ENCODE measurements around the gene BCL3. TPM values are rescaled to one million over a fixed set of nuclear protein-coding genes. Genes with fewer than 3 reads are reported as not detected.

The BCL3 gene
- total and polyA plus RNA-seq, 7 experiments from 2014 or later: 3.3 to 107 (median 15.0) TPM

DNA sequence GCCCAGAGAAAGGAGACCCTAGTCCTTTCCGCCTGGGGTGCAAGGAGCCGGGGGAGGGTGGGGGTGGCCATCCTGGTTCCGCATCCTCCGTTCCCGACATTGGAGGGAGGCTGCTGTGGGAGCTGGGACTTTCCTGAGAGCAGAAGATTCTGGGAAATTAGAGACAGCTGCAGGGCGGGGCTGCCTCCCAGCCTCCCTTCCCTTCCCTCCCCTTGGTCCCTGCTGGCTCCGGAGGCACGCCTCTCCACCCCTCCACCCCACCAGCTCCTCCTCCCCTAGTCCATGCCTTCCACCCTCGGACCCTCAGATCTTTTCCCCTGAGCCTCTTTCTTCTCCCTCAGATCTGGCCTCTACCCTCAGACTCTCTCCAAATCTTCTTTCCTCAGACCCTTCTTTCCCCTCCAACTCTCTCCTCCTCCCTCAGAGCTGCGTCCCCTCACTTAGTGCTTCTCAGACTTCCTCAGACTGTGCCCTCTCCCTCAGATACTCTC lies 3.1 kb upstream of the BCL3 start:
- H3K9me3 Mint-ChIP-seq: no peaks in the 10 kb centered on the region
- H3K4me1 Mint-ChIP-seq: peaks cover 23 to 47% (median 41%) of the 10 kb centered on the region in 7 donors
- Histone ChIP-seq H3K36me3 (ENCODE audit: control insufficient read depth in 2 of 3, insufficient read depth in 3 of 3, low read length in 3 of 3) (no peaks in the 10 kb centered on the region), H3K27ac (ENCODE audit: low read depth, low read length) (peak overlapping the region; percentile 97), H3K9me3 (ENCODE audit: control insufficient read depth in 2 of 3, low read length in 3 of 3) (no peaks in the 10 kb centered on the region), H3K4me3 (ENCODE audit: low read length) (no peak overlapping the region), H3K4me1 (ENCODE audit: control insufficient read depth in 2 of 2, insufficient read depth in 2 of 2, low read length in 2 of 2) (peaks cover 7 to 16% of the 10 kb centered on the region in 2 donors), H3K27me3 (ENCODE audit: control insufficient read depth in 2 of 2, insufficient read depth in 2 of 2, low read length in 2 of 2) (no peaks in the 10 kb centered on the region)
- peaks cover 0 to 18% (median 0%) of the 10 kb centered on the region in 5 donors for H3K36me3 Mint-ChIP-seq
- intact Hi-C loops (cut with micrococcal nuclease): loop anchor here in 1 of 2 donors (5.0 kb wide), 2 partner anchors 347 to 732 kb away; partner anchors contain the start of gene PPP1R37
- DNase-seq (no peak), ATAC-seq (no peak)
- peaks cover 0 to 3% (median 0%) of the 10 kb centered on the region in 5 donors for H3K27me3 Mint-ChIP-seq
- CTCF ChIA-PET: interaction anchor here (0.8 kb wide), 1 partner anchor 24 kb away, joined by 3 read pairs; no protein-coding TSS in a partner anchor
- H3K27ac Mint-ChIP-seq: peak overlapping the region; percentile 76 to 95 (median 89)
- POLR2A ChIA-PET: interaction anchor here (1.4 kb wide), 1 partner anchor 8 kb away, joined by 3 read pairs; no protein-coding TSS in a partner anchor
- H3K4me3 Mint-ChIP-seq: peak overlapping the region in 7 of 10 donors; percentile 9 to 95 (median 50)

DNA sequence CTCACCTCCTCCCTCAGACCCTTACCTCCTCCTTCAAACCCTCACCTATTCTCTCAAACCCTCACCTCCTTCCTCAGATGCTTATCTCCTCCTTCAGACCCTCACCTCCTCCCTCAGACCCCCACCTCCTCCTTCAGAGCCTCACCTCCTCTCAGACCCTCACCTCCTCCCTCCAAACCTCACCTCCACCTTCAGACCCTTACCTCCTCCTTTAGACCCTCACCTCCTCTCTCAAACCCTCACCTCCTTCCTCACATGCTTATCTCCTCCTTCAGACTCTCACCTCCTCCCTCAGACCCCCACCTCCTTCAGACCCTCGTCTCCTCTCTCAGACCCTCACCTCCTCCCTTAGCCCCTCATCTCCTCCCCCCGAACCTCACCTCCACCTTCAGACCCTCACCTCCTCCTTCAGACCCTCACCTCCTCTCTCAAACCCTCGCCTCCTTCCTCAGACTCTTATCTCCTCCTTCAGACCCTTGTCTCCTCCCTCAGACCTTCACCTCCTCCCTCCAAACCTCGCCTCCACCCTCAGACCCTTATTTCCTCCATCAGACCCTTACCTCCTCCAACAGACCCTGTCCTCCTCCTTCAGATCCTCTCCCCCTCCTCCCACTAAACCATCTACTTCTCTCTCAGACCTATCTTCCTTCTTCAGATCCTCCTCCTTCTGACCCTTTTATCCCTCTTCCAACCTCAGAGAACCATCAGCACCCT lies 2.5 kb upstream of the BCL3 start:
- peak overlapping the region; percentile 33 to 95 (median 70) for H3K4me3 Mint-ChIP-seq
- H3K27me3 ChIP-seq (ENCODE audit: control insufficient read depth in 2 of 2, insufficient read depth in 2 of 2, low read length in 2 of 2): no peaks in the 10 kb centered on the region
- H3K4me3 ChIP-seq (ENCODE audit: low read length): no peak overlapping the region
- ChIA-PET POLR2A (interaction anchor here (1.4 kb wide), 1 partner anchor 7 kb away, joined by 3 read pairs; no protein-coding TSS in a partner anchor), CTCF (no interaction called here)
- peaks cover 14 to 22% of the 10 kb centered on the region in 2 donors for H3K4me1 ChIP-seq (ENCODE audit: control insufficient read depth in 2 of 2, insufficient read depth in 2 of 2, low read length in 2 of 2)
- peaks cover 0 to 3% (median 0%) of the 10 kb centered on the region in 5 donors for H3K27me3 Mint-ChIP-seq
- H3K9me3 Mint-ChIP-seq: no peaks in the 10 kb centered on the region
- H3K9me3 ChIP-seq (ENCODE audit: control insufficient read depth in 2 of 3, low read length in 3 of 3): no peaks in the 10 kb centered on the region
- peaks cover 29 to 53% (median 47%) of the 10 kb centered on the region in 7 donors for H3K4me1 Mint-ChIP-seq
- intact Hi-C loops (cut with micrococcal nuclease): loop anchor here in 1 of 2 donors (5.0 kb wide), 2 partner anchors 346 to 731 kb away; partner anchors contain the start of gene PPP1R37
- H3K27ac ChIP-seq (ENCODE audit: low read depth, low read length): peak overlapping the region; percentile 97
- ATAC-seq: no peak
- H3K27ac Mint-ChIP-seq: peak overlapping the region; percentile 87 to 95 (median 93)
- no peak for DNase-seq
- H3K36me3 Mint-ChIP-seq: peaks cover 0 to 24% (median 0%) of the 10 kb centered on the region in 5 donors
- H3K36me3 ChIP-seq (ENCODE audit: control insufficient read depth in 2 of 3, insufficient read depth in 3 of 3, low read length in 3 of 3): no peaks in the 10 kb centered on the region

DNA sequence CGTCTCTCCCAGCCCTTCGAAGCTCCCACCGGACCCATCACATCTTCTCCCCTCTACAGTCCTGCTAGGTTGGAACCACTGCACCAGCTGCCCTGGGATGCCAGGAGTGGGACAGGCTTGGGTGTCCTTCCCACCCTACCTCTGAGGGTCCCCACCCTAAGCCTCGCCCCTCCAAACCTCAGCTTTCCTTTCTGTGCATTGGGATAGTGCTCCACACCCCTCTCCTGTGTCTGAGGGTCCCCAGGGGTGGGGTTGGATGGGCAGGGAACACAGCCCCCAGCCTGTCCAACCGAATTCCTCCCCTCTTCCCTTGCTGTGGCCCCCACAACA lies 1.9 kb upstream of the BCL3 start:
- Mint-ChIP-seq H3K4me1 (peaks cover 30 to 54% (median 49%) of the 10 kb centered on the region in 7 donors), H3K36me3 (peaks cover 0 to 30% (median 0%) of the 10 kb centered on the region in 5 donors), H3K27me3 (peaks cover 0 to 3% (median 0%) of the 10 kb centered on the region in 5 donors), H3K9me3 (no peaks in the 10 kb centered on the region), H3K27ac (peak overlapping the region; percentile 87 to 95 (median 93)), H3K4me3 (peak overlapping the region; percentile 33 to 95 (median 91))
- ChIA-PET POLR2A (no interaction called here), CTCF (no interaction called here)
- H3K27ac ChIP-seq (ENCODE audit: low read depth, low read length): peak overlapping the region; percentile 97
- H3K9me3 ChIP-seq (ENCODE audit: control insufficient read depth in 2 of 3, low read length in 3 of 3): no peaks in the 10 kb centered on the region
- intact Hi-C loops (cut with micrococcal nuclease): loop anchor here in 1 of 2 donors (5.0 kb wide), 2 partner anchors 346 to 731 kb away; partner anchors contain the start of gene PPP1R37
- DNase-seq (no peak), ATAC-seq (no peak)
- H3K4me3 ChIP-seq (ENCODE audit: low read length): no peak overlapping the region
- no peaks in the 10 kb centered on the region for H3K27me3 ChIP-seq (ENCODE audit: control insufficient read depth in 2 of 2, insufficient read depth in 2 of 2, low read length in 2 of 2)
- H3K36me3 ChIP-seq (ENCODE audit: control insufficient read depth in 2 of 3, insufficient read depth in 3 of 3, low read length in 3 of 3): no peaks in the 10 kb centered on the region
- peaks cover 18 to 27% of the 10 kb centered on the region in 2 donors for H3K4me1 ChIP-seq (ENCODE audit: control insufficient read depth in 2 of 2, insufficient read depth in 2 of 2, low read length in 2 of 2)

DNA sequence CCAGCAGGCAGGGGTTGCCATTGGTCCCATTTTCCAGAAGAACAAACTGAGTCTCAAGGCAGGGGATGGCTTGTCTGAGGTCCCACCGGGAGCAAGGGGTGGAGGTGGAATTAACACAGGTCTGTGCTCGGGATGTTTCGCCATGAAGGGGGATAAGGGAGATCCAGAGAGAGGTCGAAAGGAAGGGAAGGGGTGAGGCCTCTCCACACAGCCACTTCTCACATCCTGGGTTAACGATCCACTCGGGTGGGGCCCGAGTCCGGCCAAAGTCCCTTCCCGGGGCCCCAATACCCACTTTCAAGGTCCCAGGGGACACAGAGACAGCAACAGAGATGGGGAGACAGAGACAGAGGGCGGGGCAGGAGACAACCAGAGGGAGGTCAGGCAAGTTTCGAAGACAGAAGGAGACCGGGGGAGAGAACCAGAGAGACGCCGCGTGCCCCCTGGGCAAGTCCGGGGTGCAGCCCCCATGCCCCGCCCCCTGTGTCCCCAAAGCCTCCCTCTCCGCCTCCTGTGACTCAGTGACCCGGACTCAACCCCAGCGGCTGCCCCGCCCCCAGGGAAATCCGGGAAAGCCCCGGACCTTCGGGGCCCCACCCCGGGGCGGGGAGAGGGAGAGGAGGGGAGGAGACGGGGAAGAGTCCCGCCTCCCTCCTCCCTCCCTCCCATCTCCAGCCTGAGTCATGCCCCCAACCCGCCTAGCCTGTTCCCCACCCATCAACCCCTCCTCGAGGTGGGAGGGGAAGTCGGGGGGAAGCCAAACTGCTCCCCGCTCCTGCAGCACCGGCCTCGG lies 1.4 kb upstream of the BCL3 start:
- H3K9me3 ChIP-seq (ENCODE audit: control insufficient read depth in 2 of 3, low read length in 3 of 3): no peaks in the 10 kb centered on the region
- POLR2A ChIA-PET: no interaction called here
- H3K36me3 Mint-ChIP-seq: peaks cover 0 to 33% (median 0%) of the 10 kb centered on the region in 5 donors
- intact Hi-C loops (cut with micrococcal nuclease): loop anchor here (1.0 to 5.0 kb wide), 7 partner anchors 23 to 730 kb away; partner anchors contain the start of genes BLOC1S3 (in 1 of the 2), PPP1R37 (in 1 of the 2) and TRAPPC6A (in 1 of the 2)
- H3K27ac Mint-ChIP-seq: peak overlapping the region; percentile 87 to 99 (median 94)
- DNase-seq (peak; percentile 51 to 97 (median 61)), ATAC-seq (peak; percentile 83)
- no peaks in the 10 kb centered on the region for H3K9me3 Mint-ChIP-seq
- peaks cover 0 to 3% (median 0%) of the 10 kb centered on the region in 5 donors for H3K27me3 Mint-ChIP-seq
- peak overlapping the region; percentile 97 for H3K27ac ChIP-seq (ENCODE audit: low read depth, low read length)
- H3K4me1 ChIP-seq (ENCODE audit: control insufficient read depth in 2 of 2, insufficient read depth in 2 of 2, low read length in 2 of 2): peaks cover 23 to 33% of the 10 kb centered on the region in 2 donors
- H3K4me3 Mint-ChIP-seq: peak overlapping the region; percentile 90 to 99 (median 92)
- no peaks in the 10 kb centered on the region for H3K27me3 ChIP-seq (ENCODE audit: control insufficient read depth in 2 of 2, insufficient read depth in 2 of 2, low read length in 2 of 2)
- peak overlapping the region; percentile 91 for H3K4me3 ChIP-seq (ENCODE audit: low read length)
- no peaks in the 10 kb centered on the region for H3K36me3 ChIP-seq (ENCODE audit: control insufficient read depth in 2 of 3, insufficient read depth in 3 of 3, low read length in 3 of 3)
- H3K4me1 Mint-ChIP-seq: peaks cover 35 to 56% (median 55%) of the 10 kb centered on the region in 7 donors
- CTCF ChIA-PET: no interaction called here

DNA sequence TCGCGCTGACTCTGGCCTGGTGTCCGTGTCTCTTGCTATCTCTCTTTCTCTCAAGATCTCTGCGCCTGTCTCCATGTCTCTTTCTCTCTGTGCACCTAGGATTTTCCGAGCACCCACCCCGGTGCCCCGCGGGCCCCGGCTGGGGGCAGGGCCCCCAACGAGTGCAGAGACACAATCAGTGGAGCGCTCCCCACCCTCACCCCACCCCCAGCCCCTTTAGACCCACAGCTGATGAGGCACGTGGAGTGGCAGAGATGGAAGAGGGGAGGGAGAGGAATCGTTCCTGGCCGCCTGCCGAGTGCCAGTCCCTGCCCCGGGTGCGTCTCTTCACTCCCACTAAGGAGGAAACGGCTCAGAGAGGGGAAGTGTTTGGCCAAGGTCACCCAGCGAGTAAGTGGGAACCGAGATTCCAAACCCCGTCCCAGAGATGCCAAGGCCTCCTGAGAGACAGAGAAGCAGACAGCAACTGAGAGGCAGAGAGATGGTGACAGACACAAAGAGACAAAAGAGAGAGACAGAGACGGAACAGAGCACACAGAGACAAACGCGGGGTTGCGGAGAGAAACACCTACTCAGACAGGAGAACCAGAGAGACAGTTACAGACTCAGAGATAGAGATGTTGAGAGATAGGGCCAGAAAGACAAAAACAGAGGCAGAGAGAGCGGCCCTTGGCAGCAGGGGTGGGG lies 626 bp upstream of the BCL3 start:
- ATAC-seq (peak; percentile 11), DNase-seq (peak in 6 of 9 donors; percentile 26 to 61 (median 54))
- Mint-ChIP-seq H3K27me3 (peaks cover 0 to 3% (median 0%) of the 10 kb centered on the region in 5 donors), H3K4me1 (peaks cover 43 to 62% (median 58%) of the 10 kb centered on the region in 7 donors), H3K9me3 (no peaks in the 10 kb centered on the region), H3K4me3 (peak overlapping the region; percentile 90 to 99 (median 92)), H3K27ac (peak overlapping the region; percentile 87 to 99 (median 93)), H3K36me3 (peaks cover 0 to 41% (median 5%) of the 10 kb centered on the region in 5 donors)
- no peaks in the 10 kb centered on the region for H3K9me3 ChIP-seq (ENCODE audit: control insufficient read depth in 2 of 3, low read length in 3 of 3)
- H3K4me1 ChIP-seq (ENCODE audit: control insufficient read depth in 2 of 2, insufficient read depth in 2 of 2, low read length in 2 of 2): peaks cover 30 to 40% of the 10 kb centered on the region in 2 donors
- ChIA-PET CTCF (no interaction called here), POLR2A (no interaction called here)
- no peaks in the 10 kb centered on the region for H3K27me3 ChIP-seq (ENCODE audit: control insufficient read depth in 2 of 2, insufficient read depth in 2 of 2, low read length in 2 of 2)
- H3K27ac ChIP-seq (ENCODE audit: low read depth, low read length): peak overlapping the region; percentile 97
- intact Hi-C loops (cut with micrococcal nuclease): loop anchor here (1.0 to 5.0 kb wide), 7 partner anchors 22 to 729 kb away; partner anchors contain the start of genes BLOC1S3 (in 1 of the 2), PPP1R37 (in 1 of the 2) and TRAPPC6A (in 1 of the 2)
- H3K4me3 ChIP-seq (ENCODE audit: low read length): peak overlapping the region; percentile 91
- no peaks in the 10 kb centered on the region for H3K36me3 ChIP-seq (ENCODE audit: control insufficient read depth in 2 of 3, insufficient read depth in 3 of 3, low read length in 3 of 3)

Data from naive thymus-derived CD4-positive, alpha-beta T cell (primary cell).